Activated naive CD8-positive, alpha-beta T cell treated with anti-CD3 and anti-CD28 coated beads, Interleukin-2, amount 50 U/mL, for 16 hours (primary cell): ENCODE results near the gene ZNF106.

Source experiments
- DNase-seq: peaks from one replicate; pipeline ENCODE4 v3.0.0-alpha.2; 2020; ENCODE audit warnings: low read depth, low spot score

The ZNF106 gene

GRCh38 chr15:42490671-42491538 is at the start of gene ZNF106:
TSS of gene ZNF106 (minus strand) at chr15:42491141. CDS start at chr15:42472289, 18,852 bp downstream.
- DNase-seq, result peak; percentile 67

GRCh38 chr15:42533246-42533645 is 42.3 kb upstream of the ZNF106 start:
- no peak for DNase-seq

- no peak for DNase-seq
Observed at GRCh38 chr15:42528970-42529369, 38.0 kb upstream of the ZNF106 start.

GRCh38 chr15:42523331-42523730 is 32.4 kb upstream of the ZNF106 start:
- DNase-seq, result no peak

GRCh38 chr15:42511007-42511391 is 20.1 kb upstream of the ZNF106 start:
- DNase-seq, result no peak

GRCh38 chr15:42510258-42511006 is 19.5 kb upstream of the ZNF106 start:
- no peak for DNase-seq

GRCh38 chr15:42508263-42508690 is 17.3 kb upstream of the ZNF106 start:
- DNase-seq, result no peak

- DNase-seq, result no peak
Observed at GRCh38 chr15:42507514-42507913, 16.6 kb upstream of the ZNF106 start.

GRCh38 chr15:42504631-42505030 is 13.7 kb upstream of the ZNF106 start:
- DNase-seq, result no peak

- DNase-seq, result no peak
Observed at GRCh38 chr15:42503825-42504224, 12.9 kb upstream of the ZNF106 start.

GRCh38 chr15:42502477-42502876 is 11.5 kb upstream of the ZNF106 start:
- no peak for DNase-seq

- no peak for DNase-seq
Observed at GRCh38 chr15:42499858-42500609, 9.1 kb upstream of the ZNF106 start.

- DNase-seq, result no peak
Observed at GRCh38 chr15:42498212-42499068, 7.5 kb upstream of the ZNF106 start.

GRCh38 chr15:42495361-42496212 is 4.6 kb upstream of the ZNF106 start, which contains the start of gene SNAP23:
TSS of gene SNAP23 (plus strand) at chr15:42495634. CDS start at chr15:42511847, 16,213 bp downstream.
- peak; percentile 52 for DNase-seq

GRCh38 chr15:42494998-42495360 is 4.0 kb upstream of the ZNF106 start:
- no peak for DNase-seq

GRCh38 chr15:42493679-42494078 is 2.7 kb upstream of the ZNF106 start:
- no peak for DNase-seq

GRCh38 chr15:42491539-42492225 is 741 bp upstream of the ZNF106 start:
- DNase-seq, result no peak

- no peak for DNase-seq
Observed at GRCh38 chr15:42490291-42490670, 660 bp downstream of the ZNF106 start.

- DNase-seq, result no peak
Observed at GRCh38 chr15:42483677-42484076, 7.3 kb downstream of the ZNF106 start.

- DNase-seq, result no peak
Observed at GRCh38 chr15:42482701-42483100, 8.2 kb downstream of the ZNF106 start.
